AG10803 (cell line): Measurements from ENCODE around the gene SLC25A23.

Experiments used
- DNase-seq: peaks from one replicate; pipeline ENCODE4 v3.0.0; 2010; ENCODE audit warnings: low read depth
- H3K4me3 ChIP-seq: 2 replicates; pipeline ENCODE4 v1.5.1; 2011; ENCODE audit warnings: mild to moderate bottlenecking, low read length, control low read depth
- CTCF ChIP-seq: conservative IDR thresholded peaks from 2 replicates; pipeline ENCODE4 v1.5.1; 2011; ENCODE audit warnings: mild to moderate bottlenecking, low read length, control low read depth, inconsistent platforms

Gene SLC25A23

GRCh38 chr19:6498294-6499036 lies 38.9 kb upstream of the SLC25A23 start:
- DNase-seq = no peak
- no peak for TF ChIP-seq CTCF
- no peak overlapping the region for H3K4me3 ChIP-seq

GRCh38 chr19:6495947-6496346 lies 36.4 kb upstream of the SLC25A23 start:
- DNase-seq = no peak
- no peak for TF ChIP-seq CTCF
- no peak overlapping the region for H3K4me3 ChIP-seq

GRCh38 chr19:6494438-6495036 lies 34.9 kb upstream of the SLC25A23 start:
- no peak for TF ChIP-seq CTCF
- DNase-seq = no peak
- H3K4me3 ChIP-seq = no peak overlapping the region

GRCh38 chr19:6491802-6492592 lies 32.4 kb upstream of the SLC25A23 start:
- no peak for TF ChIP-seq CTCF
- no peak overlapping the region for H3K4me3 ChIP-seq
- DNase-seq = no peak

- no peak for DNase-seq
- no peak overlapping the region for H3K4me3 ChIP-seq
- no peak for TF ChIP-seq CTCF
Observed at GRCh38 chr19:6490134-6490533, 30.5 kb upstream of the SLC25A23 start.

- no peak overlapping the region for H3K4me3 ChIP-seq
- no peak for DNase-seq
- no peak for TF ChIP-seq CTCF
Observed at GRCh38 chr19:6489278-6490061, 29.9 kb upstream of the SLC25A23 start.
